Peyer's patch (tissue), 4 donors: Measurements from ENCODE around the gene PTX4.

ENCODE experiments used
- CTCF ChIP-seq, 6 experiments: fragments of 450-650 bp in 4 of 6; fragments of 200-600 bp in 2 of 6; sonication (generic) in 1 of 6; IDR thresholded peaks; one replicate each; pipeline ENCODE4 v1.5.1; 2017 to 2019; ENCODE audit warnings: antibody characterized with exemption in 6 of 6, mild to moderate bottlenecking in 3 of 6, moderate library complexity in 1 of 6
- POLR2A ChIP-seq, 2 donors: fragments of 450-650 bp; IDR thresholded peaks; one replicate each; pipeline ENCODE4 v1.5.1; 2017; ENCODE audit warnings: antibody characterized with exemption in 2 of 2, mild to moderate bottlenecking in 2 of 2, moderate library complexity in 2 of 2

DNA sequence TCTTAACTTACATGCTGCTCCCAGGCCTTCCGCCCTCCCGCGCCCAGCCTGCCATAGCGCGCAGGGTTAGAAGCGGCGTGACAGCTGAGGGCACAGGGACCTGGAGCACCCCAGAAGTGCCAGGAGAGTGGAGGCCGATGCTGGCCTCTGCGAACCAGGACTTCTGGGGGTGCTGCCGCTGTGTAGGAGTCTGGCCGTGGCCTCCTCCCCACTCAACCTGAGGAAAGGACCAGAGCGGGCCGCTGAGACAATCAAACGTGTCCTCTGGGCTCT is 42.8 kb upstream of the PTX4 start:
- no peak for TF ChIP-seq CTCF (IDR thresholded peaks at IDR 0.05)
- no peak for TF ChIP-seq POLR2A (IDR thresholded peaks at IDR 0.05)
